HG02798 (cell line): ENCODE measurements around the gene ADIPOQ.
"Not testable (repeated sequence)": the region's sequence is repeated elsewhere in the genome, so short reads cannot be mapped to it uniquely, and the experiment has no call there.

Experiments
- ATAC-seq: cut with Tn5 transposase; IDR thresholded peaks from one replicate; pipeline ENCODE4 v1.9.1; 2021; ENCODE audit warnings: mild to moderate bottlenecking; ENCODE audit not compliant: unreplicated experiment, poor library complexity

ADIPOQ gene

DNA sequence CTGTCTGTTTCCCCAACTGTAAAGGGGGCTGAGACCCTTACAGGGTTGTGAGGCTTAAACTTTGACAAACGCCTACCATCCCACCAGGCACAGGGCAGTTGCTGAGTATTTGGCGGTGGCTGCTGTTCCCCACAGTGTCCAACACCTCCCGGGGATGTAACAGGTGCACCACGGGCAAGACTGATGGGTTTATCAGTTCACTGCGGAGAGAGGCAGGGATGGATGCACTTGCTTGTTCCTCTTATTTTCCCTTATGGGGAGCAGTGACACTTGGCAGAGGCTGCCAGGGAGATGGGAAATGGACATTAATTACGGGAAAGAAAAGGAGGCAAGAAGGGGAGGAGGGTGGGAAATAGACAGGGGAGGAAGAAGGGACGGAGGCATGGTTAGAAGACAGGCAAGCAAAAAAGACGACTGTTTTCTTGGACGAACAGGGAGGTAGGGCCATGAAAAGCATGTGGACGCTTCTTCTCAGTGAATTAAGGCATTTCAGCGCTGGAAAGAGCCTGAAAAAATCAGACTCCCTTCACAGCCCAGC is 16.6 kb upstream of the ADIPOQ start:
- ATAC-seq = no peak

DNA sequence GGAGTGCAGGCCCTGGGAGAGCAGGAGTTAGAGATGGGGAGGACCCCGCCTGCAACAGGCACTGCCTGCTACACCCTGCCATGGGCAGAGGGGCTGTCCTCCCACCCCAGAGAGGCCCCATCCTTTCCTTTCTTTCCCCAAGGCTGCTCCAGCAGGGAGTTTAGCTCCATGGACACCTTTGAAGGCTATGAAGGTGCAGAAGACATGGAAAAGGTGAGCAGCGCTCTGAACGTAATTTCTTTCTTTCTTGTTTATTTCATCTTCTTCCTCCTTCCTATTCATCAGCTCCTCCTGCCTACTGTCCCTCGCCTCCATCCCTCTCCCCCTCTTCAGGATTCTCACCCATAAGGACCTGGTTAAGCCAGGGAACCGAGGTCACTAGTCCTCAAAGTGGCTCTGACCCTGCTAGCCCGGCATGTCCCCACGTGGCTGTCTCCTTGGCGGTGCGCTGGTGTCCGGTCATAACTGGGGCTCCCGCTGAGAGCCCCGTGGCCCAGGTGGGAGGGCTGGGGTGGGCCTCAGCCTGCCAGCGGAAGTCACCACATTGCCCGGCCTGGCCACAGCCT is 16.0 kb upstream of the ADIPOQ start:
- ATAC-seq = no peak

DNA sequence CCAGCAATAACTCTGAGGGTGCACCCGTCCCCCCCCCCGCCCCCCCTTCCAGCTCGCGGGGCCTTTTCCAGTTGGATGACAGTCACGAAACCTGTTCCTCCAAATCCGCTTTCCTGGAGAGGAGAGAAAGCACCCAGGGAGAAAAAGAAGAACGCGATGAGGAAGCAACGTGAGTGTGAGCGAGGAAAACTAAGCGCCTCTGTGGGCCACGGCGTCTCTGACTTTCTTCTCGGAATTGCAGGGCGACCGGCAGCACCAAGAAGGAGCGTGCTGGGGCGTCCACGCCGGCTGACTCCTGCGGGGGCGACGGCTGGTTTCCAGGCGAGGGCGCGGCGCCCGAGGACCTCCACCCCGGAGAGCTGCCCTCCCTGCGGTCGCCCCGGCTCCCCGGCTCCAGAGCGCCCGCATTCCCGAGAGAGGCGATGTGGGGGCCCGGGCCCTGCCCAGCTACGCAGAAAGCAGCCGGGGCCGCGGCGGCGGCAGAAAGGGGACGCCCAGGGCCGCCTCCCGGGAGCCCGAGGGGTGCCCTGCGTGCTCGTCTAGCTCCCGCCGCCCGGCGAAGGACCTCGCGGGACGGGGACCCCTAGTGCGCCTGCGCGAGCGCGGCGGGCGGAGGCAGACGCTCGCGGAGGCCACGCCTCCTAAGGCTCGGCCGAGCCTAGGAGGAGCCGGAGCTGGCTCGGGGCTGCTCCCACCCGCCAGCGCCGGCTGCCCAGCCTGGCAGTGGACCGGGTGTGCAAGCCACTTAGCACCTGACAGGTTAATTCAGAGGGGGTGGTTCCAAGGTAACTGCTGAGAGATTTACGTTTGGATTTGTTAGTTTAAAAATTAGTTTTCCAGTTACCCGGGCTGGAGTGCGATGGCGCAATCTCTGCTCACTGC is 15.3 kb upstream of the ADIPOQ start:
- ATAC-seq = peak; percentile 92

DNA sequence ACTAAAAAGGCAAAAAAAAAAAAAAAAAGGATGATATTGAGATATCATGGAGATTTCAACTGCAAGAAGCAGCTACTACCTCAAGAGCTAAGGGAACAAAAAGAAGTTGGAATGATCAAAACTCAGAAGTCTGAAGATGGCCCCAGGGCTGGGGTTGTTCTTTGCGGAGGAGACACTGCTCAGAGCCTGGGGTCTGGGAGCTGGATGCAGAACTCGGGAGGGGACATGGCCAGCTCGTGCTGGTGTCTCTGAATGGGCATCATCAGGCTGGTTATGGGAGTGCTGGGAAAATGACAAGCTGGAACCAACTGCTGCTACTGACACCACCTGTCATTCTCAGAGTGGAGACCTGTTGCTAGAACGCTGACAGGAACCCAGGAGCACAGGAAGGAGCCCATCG is 14.2 kb upstream of the ADIPOQ start:
- no peak for ATAC-seq

DNA sequence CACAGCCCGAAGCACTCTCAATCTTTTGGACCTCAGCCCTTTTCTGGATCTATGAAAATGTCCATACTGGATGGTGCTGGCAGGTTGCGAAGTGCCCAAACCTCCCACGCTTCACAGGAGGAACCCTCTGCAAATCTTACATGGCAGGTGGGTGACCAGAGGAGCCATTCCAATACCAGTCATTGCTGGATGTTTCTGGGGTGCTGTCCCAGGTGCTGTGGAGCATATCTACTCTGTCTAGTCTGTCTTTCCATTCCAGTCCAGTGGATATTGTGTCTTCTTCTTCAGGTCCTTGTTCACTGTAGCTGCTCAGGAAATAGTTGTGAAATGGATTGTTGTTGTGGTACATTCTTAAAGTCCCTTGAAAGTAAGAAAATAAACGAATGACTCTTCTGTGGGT is 10.7 kb upstream of the ADIPOQ start:
- ATAC-seq = no peak

DNA sequence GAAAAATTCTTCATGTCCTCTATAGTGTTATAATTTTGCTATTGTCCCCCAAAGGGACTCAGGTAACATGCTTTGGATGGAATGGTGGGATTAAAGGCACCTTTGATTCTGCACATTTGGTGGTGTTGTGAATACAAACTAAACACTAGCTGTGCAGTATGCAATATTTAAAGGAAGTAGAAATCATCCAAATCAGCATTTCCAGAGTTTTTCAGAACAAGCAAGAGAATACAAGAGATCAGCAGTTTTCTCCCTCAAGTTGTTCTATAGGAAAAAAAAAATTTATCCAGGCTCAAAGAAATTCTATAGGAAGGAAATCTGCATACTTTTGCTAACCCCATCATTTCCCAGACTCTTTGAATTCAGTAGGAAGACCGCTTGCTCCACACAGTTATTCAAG is 10.2 kb upstream of the ADIPOQ start:
- ATAC-seq = no peak

DNA sequence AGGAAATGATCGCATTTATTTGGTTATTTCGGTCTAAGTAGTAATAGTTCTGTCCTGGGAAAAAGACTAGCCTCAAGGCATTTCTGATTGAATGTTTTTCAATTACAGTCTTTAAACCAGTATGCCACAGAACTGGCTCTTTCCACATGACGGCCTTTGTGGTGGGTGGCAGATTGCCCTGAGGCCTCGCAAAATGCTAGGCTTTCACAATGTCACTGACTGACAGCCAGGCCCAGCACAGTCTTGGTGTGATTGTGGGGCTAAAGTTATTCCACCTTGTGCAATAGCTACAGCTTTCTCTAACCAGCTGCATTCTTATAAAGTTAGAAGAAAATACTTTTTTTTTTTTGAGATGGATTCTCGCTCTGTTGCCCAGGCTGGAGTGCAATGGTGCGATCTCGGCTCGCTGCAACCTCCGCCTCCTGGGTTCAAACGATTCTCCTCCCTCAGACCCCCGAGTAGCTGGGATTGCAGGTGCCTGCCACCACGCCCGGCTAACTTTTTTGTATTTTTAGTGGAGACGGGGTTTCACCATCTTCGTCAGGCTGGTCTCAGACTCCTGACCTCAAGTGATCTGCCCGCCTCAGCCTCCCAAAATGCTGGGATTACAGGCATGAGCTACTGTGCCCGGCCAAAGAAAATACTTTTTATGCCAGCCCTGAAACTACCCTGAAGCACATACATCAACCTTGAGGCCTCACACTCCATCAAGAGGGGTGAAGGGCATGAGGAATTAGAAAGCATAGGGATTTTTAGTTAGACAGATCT is 2.5 kb upstream of the ADIPOQ start:
- ATAC-seq = no peak

DNA sequence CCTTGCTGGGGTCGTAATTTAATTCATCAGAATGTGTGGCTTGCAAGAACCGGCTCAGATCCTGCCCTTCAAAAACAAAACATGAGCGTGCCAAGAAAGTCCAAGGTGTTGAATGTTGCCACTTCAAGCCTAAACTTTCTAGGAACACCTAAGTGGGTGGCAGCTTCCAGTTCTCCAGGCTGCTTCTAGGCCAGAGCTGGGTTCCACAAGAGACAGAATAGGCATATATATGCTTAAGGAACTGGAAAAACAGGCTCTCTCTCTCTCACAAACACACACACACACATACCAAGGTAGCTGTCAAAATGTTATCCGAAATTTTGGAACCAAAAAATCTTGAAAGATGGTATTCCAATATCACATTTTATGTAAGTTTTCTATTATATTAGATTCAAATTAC is 890 bp upstream of the ADIPOQ start:
- no peak for ATAC-seq

DNA sequence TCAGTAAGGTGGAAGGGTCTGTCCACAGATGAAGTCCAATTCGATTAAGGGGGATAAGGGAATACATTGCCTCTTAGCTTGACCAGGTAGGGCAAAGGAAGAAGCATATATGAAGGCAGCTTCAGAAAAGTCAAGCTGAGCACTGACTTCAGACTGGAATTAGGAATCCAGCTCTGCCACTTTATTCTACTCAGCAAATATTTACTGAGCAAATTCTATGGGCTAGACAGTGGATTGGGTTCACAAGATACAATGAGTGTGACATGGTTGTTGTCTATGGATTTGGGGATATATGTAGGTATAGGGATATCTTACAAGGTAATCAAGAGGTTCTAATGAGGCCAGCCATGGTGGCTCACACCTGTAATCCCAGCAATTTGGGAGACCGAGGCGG is 526 bp downstream of the ADIPOQ start:
- ATAC-seq = no peak

DNA sequence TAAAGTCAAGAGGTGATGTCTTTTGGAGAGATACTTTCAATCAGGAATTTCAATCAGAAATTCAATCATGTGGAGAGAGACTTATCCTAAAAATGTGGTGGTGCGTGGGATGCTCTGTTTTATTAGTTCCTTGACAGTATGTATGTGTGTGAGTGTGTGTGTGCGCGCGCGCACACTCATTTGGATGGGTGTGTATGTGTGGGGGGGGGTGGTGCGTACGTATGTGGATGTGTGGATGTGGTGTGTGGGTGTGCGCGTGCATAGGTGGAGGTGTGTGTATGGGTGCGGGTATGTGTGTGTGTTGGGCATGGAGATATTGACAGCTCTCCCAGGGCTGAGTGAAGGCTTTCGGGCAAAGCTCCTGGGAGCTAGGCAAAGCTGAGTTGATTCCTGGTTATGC is 2.4 kb downstream of the ADIPOQ start:
- no peak for ATAC-seq

DNA sequence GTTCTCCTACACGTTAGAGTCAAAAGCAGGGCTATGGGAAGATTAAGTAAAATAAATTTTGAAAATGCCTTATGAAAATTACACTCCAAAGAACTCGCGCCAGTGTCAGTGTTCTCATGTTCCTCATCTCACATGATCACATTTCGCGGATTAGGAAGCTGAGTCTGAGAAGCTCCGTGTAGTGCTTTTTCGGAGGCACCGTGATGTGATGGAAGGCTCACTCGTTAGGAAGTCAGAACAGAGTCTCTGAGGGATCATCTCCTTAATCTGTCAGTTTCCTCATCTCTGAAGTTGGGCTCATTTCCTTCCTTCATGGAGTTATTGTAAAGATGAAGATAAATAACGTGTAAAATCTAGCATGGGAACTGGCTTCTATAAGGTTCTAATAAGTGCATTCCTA is 3.2 kb downstream of the ADIPOQ start:
- no peak for ATAC-seq

DNA sequence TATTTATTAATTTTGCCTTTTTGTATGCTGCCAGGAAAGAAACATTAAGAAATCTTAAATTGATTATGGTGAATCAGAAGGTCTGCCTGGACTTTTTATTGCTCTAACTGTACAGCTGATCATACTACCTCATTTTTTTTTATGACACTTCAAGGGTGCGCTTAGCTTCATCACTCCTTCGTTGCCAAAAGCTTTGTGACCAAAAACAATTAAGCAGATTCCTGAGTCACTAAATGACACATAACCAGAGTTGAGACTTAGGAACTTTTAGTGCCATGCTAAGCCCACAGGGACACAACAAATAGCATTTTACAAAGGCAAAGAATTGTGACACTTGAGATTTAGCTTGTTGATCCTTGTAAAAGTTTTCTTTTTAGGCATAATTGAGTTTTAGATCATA is 4.9 kb downstream of the ADIPOQ start:
- no peak for ATAC-seq

DNA sequence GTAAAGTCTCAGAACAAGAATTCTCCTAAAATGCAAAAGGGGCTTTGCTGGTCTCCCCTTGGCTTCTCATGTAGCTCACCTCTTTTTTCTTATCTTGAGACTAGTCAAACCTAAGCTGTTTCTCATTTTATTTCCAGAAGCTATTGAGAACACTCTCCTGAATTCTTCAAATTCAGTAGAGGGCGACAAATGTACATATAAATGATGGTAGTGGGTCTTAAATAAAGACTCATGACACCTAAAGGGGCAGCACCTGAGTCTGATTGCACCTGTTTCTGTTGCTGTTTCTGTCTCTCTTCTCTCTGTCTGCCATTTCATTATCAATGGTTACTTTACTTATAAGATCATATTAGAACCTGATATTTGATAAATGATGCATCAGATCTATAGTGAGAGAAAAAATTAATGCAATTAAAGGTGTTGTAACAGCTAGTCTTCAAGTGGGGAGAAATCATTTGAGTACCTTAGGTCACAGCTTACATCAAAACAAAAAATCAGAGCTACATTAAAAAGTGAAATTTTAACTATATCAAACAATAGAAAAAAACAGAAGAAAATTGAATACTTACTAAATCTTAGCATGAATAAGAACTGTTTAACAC is 7.0 kb downstream of the ADIPOQ start:
- ATAC-seq = peak; percentile 60

DNA sequence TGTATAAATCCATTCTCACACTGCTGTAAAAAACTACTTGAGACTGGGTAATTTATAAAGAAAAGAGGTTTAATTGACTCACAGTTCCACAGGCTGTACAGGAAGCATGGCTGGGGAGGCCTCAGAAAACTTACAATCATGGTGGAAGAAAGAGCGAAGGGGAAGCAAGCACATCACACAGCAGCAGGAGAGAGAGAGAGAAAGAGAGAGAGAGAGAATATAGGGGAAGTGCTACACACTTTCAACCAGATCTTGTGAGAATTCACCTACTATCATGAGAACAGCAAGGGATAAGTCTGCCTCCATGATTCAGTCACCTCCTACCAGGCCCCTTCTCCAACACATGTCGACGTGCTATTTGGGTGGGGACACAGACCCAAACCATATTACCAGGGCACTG is 9.3 kb downstream of the ADIPOQ start:
- not testable (repeated sequence) for ATAC-seq

DNA sequence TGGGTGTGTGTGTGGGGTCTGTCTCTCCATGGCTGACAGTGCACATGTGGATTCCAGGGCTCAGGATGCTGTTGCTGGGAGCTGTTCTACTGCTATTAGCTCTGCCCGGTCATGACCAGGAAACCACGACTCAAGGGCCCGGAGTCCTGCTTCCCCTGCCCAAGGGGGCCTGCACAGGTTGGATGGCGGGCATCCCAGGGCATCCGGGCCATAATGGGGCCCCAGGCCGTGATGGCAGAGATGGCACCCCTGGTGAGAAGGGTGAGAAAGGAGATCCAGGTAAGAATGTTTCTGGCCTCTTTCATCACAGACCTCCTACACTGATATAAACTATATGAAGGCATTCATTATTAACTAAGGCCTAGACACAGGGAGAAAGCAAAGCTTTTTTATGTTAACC is 10.5 kb downstream of the ADIPOQ start:
- ATAC-seq = no peak

DNA sequence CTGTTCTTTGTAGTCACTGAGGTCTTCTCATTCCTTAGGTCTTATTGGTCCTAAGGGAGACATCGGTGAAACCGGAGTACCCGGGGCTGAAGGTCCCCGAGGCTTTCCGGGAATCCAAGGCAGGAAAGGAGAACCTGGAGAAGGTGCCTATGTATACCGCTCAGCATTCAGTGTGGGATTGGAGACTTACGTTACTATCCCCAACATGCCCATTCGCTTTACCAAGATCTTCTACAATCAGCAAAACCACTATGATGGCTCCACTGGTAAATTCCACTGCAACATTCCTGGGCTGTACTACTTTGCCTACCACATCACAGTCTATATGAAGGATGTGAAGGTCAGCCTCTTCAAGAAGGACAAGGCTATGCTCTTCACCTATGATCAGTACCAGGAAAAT is 11.6 kb downstream of the ADIPOQ start:
- no peak for ATAC-seq

DNA sequence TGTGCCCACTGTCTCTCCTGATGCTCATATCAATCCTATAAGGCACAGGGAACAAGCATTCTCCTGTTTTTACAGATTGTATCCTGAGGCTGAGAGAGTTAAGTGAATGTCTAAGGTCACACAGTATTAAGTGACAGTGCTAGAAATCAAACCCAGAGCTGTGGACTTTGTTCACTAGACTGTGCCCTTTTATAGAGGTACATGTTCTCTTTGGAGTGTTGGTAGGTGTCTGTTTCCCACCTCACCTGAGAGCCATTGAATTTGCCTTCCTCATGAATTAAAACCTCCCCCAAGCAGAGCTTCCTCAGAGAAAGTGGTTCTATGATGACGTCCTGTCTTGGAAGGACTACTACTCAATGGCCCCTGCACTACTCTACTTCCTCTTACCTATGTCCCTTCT is 12.4 kb downstream of the ADIPOQ start:
- no peak for ATAC-seq

DNA sequence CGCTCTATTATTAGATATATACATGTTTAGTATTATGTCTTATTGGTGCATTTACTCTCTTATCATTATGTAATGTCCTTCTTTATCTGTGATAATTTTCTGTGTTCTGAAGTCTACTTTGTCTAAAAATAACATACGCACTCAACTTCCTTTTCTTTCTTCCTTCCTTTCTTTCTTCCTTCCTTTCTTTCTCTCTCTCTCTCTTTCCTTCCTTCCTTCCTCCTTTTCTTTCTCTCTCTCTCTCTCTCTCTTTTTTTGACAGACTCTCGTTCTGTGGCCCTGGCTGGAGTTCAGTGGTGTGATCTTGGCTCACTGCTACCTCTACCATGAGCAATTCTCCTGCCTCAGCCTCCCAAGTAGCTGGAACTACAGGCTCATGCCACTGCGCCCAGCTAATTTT is 15.2 kb downstream of the ADIPOQ start:
- ATAC-seq = no peak

DNA sequence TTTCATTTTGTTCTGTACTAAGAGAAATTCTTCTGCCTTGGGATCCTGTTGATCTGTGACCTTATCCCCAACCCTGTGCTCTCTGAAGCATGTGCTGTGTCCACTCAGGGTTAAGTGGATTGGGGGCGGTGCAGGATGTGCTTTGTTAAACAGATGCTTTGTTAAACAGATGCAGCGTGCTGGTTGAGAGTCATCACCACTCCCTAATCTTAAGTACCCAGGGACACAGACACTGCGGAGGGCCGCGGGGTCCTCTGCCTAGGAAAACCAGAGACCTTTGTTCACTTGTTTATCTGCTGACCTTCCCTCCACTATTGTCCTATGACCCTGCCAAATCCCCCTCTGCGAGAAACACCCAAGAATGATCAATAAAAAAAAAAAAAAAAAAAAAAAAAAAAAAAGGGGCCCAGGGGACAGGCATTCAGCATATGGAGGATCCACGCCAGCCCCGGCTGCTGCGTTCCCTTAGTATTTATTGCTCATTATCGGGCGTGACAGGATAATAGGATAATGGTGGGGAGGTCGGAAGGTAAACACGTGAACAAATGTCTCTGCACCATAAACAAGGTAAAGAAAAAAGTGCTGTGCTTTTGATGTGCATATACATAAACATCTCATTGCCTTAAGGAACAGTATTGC is 22.8 kb downstream of the ADIPOQ start:
- ATAC-seq = not testable (repeated sequence)

DNA sequence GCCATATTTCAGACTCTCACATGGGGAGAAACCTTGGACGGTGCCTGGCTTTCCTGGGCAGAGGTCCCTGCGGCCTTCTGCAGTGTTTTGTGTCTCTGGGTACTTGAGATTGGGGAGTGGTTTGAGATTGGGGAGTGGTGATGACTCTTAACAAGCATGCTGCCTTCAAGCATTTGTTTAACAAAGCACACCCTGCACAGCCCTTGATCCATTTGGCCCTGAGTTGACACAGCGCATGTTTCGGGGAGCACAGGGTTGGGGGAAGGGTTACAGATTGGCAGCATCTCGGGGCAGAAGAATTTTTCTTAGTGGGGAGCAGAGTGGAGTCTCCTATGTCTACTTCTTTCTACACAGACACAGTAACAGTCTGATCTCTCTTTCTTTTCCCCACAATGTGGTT is 23.6 kb downstream of the ADIPOQ start:
- not testable (repeated sequence) for ATAC-seq
